Caco-2 (cell line): Measurements from ENCODE around the gene MTPN. TPM values are rescaled to one million over a fixed set of nuclear protein-coding genes. Genes with fewer than 3 reads are reported as not detected.

ENCODE experiments used
- BruUV-seq: library from RNA; stranded (reverse); fragments of 400-500 nt; replicated peaks from 2 replicates; lab custom pipeline; 2021; lab: Mats Ljungman, UMichigan
- CTCF ChIA-PET: fragments of 300-600 bp; sonication (Branson Sonifier 250); formaldehyde crosslinking; loops from one replicate; lab custom pipeline; 2022; ENCODE audit warnings: antibody characterized with exemption; lab: Charles Lee
- POLR2A ChIA-PET: fragments of 300-600 bp; sonication (Branson Sonifier 250); formaldehyde crosslinking; loops from one replicate; lab custom pipeline; 2022; ENCODE audit warnings: antibody characterized with exemption; lab: Charles Lee
- DNase-seq, 2 experiments: peaks; one replicate each; pipeline versions ENCODE4 v3.0.0 to v3.0.0-alpha.2; 2020 to 2022
- H3K27me3 ChIP-seq: replicated peaks from 2 replicates; pipeline ENCODE4 v1.6.0; 2011; ENCODE audit warnings: low read length; ENCODE audit not compliant: control insufficient read depth, insufficient read depth
- H3K36me3 ChIP-seq: 2 replicates; pipeline ENCODE4 v1.5.1; 2011; ENCODE audit warnings: low read length; ENCODE audit not compliant: control insufficient read depth, insufficient read depth
- H3K4me1 ChIP-seq: fragments of 250-450 bp; sonication (Bioruptor Pico); 2 replicates; pipeline ENCODE4 v1.5.1; 2020; ENCODE audit warnings: mild to moderate bottlenecking
- H3K4me3 ChIP-seq: 2 replicates; pipeline ENCODE4 v1.5.1; 2011; ENCODE audit warnings: low read depth, mild to moderate bottlenecking, control low read depth, low read length
- H3K9me3 ChIP-seq: fragments of 250-450 bp; sonication (Bioruptor Pico); 2 replicates; pipeline ENCODE4 v1.5.1; 2020; ENCODE audit warnings: mild to moderate bottlenecking, moderate library complexity
- H3K27ac Mint-ChIP-seq: one replicate; pipeline ENCODE4 v1.8.0; 2022; ENCODE audit warnings: mixed read lengths; ENCODE audit not compliant: unreplicated experiment
- H3K27me3 Mint-ChIP-seq: one replicate; pipeline ENCODE4 v1.8.0; 2022; ENCODE audit warnings: mixed read lengths; ENCODE audit not compliant: insufficient read depth, unreplicated experiment
- H3K36me3 Mint-ChIP-seq: one replicate; pipeline ENCODE4 v1.8.0; 2022; ENCODE audit warnings: mild to moderate bottlenecking, mixed read lengths; ENCODE audit not compliant: insufficient read depth, unreplicated experiment
- H3K4me1 Mint-ChIP-seq: one replicate; pipeline ENCODE4 v1.8.0; 2022; ENCODE audit warnings: low read depth, mixed read lengths; ENCODE audit not compliant: unreplicated experiment
- H3K4me3 Mint-ChIP-seq: one replicate; pipeline ENCODE4 v1.8.0; 2022; ENCODE audit warnings: mild to moderate bottlenecking, moderate library complexity, mixed read lengths; ENCODE audit not compliant: unreplicated experiment
- H3K9me3 Mint-ChIP-seq: one replicate; pipeline ENCODE4 v1.8.0; 2022; ENCODE audit warnings: mixed read lengths; ENCODE audit not compliant: unreplicated experiment
- CTCF ChIP-seq, 2 experiments: fragments of 200-600 bp in 1 of 2; IDR thresholded peaks; 1 replicate in 1 of 2; 2 replicates in 1 of 2; pipeline versions ENCODE4 v1.5.1 to v1.8.0; 2011 to 2022; ENCODE audit warnings: antibody characterized with exemption in 1 of 2, control low read depth in 1 of 2, inconsistent platforms in 1 of 2, low read depth in 1 of 2, low read length in 1 of 2, mild to moderate bottlenecking in 1 of 2, moderate library complexity in 1 of 2; ENCODE audit not compliant: insufficient read depth in 1 of 2, severe bottlenecking in 1 of 2, unreplicated experiment in 1 of 2
- intact Hi-C: fragments of 100-400 bp; cut with micrococcal nuclease; formaldehyde crosslinking; loops from one replicate; pipeline ENCODE4 v1.10.0; 2022; ENCODE audit not compliant: unreplicated experiment
- total RNA-seq: library from RNA; stranded (reverse); gene quantifications from 2 replicates; pipeline ENCODE4 v1.2.3, GENCODE V29; 2022

Gene MTPN
- total RNA-seq, 1 experiment from 2014 or later, result 138 TPM

GRCh38 chr7:135981958-135982646 is 4.9 kb upstream of the MTPN start:
- Histone ChIP-seq H3K27me3 (no peaks in the 10 kb centered on the region), H3K36me3 (no peaks in the 10 kb centered on the region), H3K4me3 (no peak overlapping the region), H3K9me3 (peaks cover 10% of the 10 kb centered on the region; the same call in 1 of the 2 replicates), H3K4me1 (peaks cover 14% of the 10 kb centered on the region)
- Mint-ChIP-seq H3K36me3 (peaks cover 5% of the 10 kb centered on the region), H3K27ac (peak overlapping the region; percentile 44), H3K27me3 (no peaks in the 10 kb centered on the region), H3K4me1 (peaks cover 33% of the 10 kb centered on the region), H3K4me3 (no peak overlapping the region), H3K9me3 (no peaks in the 10 kb centered on the region)
- CTCF ChIA-PET, result no interaction called here
- TF ChIP-seq CTCF (IDR thresholded peaks at IDR 0.05; ENCODE audit: insufficient read depth in 1 of 2, low read depth in 1 of 2, low read length in 1 of 2, severe bottlenecking in 1 of 2, unreplicated experiment in 1 of 2), result no peak
- no TSS peak for BruUV-seq
- intact Hi-C loops, result no loop called here
- DNase-seq, result no peak
- POLR2A ChIA-PET, result no interaction called here

- no TSS peak for BruUV-seq
- H3K9me3 Mint-ChIP-seq, result no peaks in the 10 kb centered on the region
- H3K36me3 ChIP-seq, result no peaks in the 10 kb centered on the region
- H3K27me3 Mint-ChIP-seq, result no peaks in the 10 kb centered on the region
- H3K4me1 Mint-ChIP-seq, result peaks cover 33% of the 10 kb centered on the region
- peaks cover 3% of the 10 kb centered on the region; the same call in 1 of the 2 replicates for H3K9me3 ChIP-seq
- peaks cover 12% of the 10 kb centered on the region for H3K36me3 Mint-ChIP-seq
- H3K4me3 ChIP-seq, result no peak overlapping the region
- no peak for TF ChIP-seq CTCF (IDR thresholded peaks at IDR 0.05; ENCODE audit: insufficient read depth in 1 of 2, low read depth in 1 of 2, low read length in 1 of 2, severe bottlenecking in 1 of 2, unreplicated experiment in 1 of 2)
- H3K4me3 Mint-ChIP-seq, result no peak overlapping the region
- no peak overlapping the region for H3K27ac Mint-ChIP-seq
- CTCF ChIA-PET, result no interaction called here
- POLR2A ChIA-PET, result no interaction called here
- no peak for DNase-seq
- intact Hi-C loops, result no loop called here
- no peaks in the 10 kb centered on the region for H3K27me3 ChIP-seq
- H3K4me1 ChIP-seq, result peaks cover 14% of the 10 kb centered on the region
These were observed 3.6 kb upstream of the MTPN start for GRCh38 chr7:135980665-135981180.

GRCh38 chr7:135980012-135980551 is 2.9 kb upstream of the MTPN start:
- intact Hi-C loops, result no loop called here
- no peak for DNase-seq
- H3K4me3 ChIP-seq, result no peak overlapping the region
- peaks cover 12% of the 10 kb centered on the region for H3K36me3 Mint-ChIP-seq
- H3K27me3 Mint-ChIP-seq, result no peaks in the 10 kb centered on the region
- no peak for TF ChIP-seq CTCF (IDR thresholded peaks at IDR 0.05; ENCODE audit: insufficient read depth in 1 of 2, low read depth in 1 of 2, low read length in 1 of 2, severe bottlenecking in 1 of 2, unreplicated experiment in 1 of 2)
- no peak overlapping the region for H3K4me3 Mint-ChIP-seq
- H3K4me1 ChIP-seq, result peaks cover 19% of the 10 kb centered on the region
- ChIA-PET POLR2A (no interaction called here), CTCF (no interaction called here)
- no peaks in the 10 kb centered on the region for H3K9me3 Mint-ChIP-seq
- H3K36me3 ChIP-seq, result no peaks in the 10 kb centered on the region
- BruUV-seq, result no TSS peak
- H3K9me3 ChIP-seq, result no peaks in the 10 kb centered on the region
- H3K27ac Mint-ChIP-seq, result no peak overlapping the region
- peaks cover 33% of the 10 kb centered on the region for H3K4me1 Mint-ChIP-seq
- no peaks in the 10 kb centered on the region for H3K27me3 ChIP-seq
